Pancreas (tissue), 10 donors: ENCODE data around the gene PRKAB1. TPM values are rescaled to one million over a fixed set of nuclear protein-coding genes. Genes with fewer than 3 reads are reported as not detected.
"Not testable (repeated sequence)": the region's sequence is repeated elsewhere in the genome, so short reads cannot be mapped to it uniquely, and the experiment has no call there.

Source experiments
- ATAC-seq, 4 donors: fragments of 200-7000 bp; cut with Tn5 transposase; one replicate each; pipeline versions ENCODE4 v1.8.0 to v1.9.1; 2020; ENCODE audit warnings: mild to moderate bottlenecking in 4 of 4, moderate library complexity in 4 of 4
- DNase-seq, 6 donors: peaks; one replicate each; pipeline ENCODE4 v3.0.0-alpha.2; 2020
- FAIRE-seq: peaks from 2 replicates; lab custom pipeline; 2012; peaks lifted over from hg19 to GRCh38; lab: Jason Lieb, UNC
- H3K27ac ChIP-seq, 4 donors: fragments of 200-600 bp; sonication (generic); 1 replicate in 3 of 4; 2 replicates in 1 of 4; pipeline versions ENCODE4 v1.5.0 to v1.8.0; 2020
- H3K27me3 ChIP-seq, 4 donors: fragments of 200-600 bp; one replicate each; pipeline ENCODE4 v1.8.0; 2021
- H3K36me3 ChIP-seq, 3 donors: fragments of 200-600 bp; sonication (generic) in 1 of 3; one replicate each; pipeline versions ENCODE4 v1.5.0 to v1.8.0; 2020 to 2021
- H3K4me1 ChIP-seq, 3 donors: fragments of 200-600 bp; one replicate each; pipeline ENCODE4 v1.8.0; 2021
- H3K4me3 ChIP-seq, 4 donors: fragments of 200-600 bp; sonication (generic) in 2 of 4; one replicate each; pipeline versions ENCODE4 v1.5.0 to v1.8.0; 2020 to 2021
- H3K9me3 ChIP-seq, 4 donors: fragments of 200-600 bp; one replicate each; pipeline ENCODE4 v1.8.0; 2021
- CTCF ChIP-seq, 4 donors: fragments of 200-600 bp; sonication (generic) in 3 of 4; IDR thresholded peaks; one replicate each; pipeline versions ENCODE4 v1.5.0 to v1.8.0; 2021; ENCODE audit warnings: antibody characterized with exemption in 4 of 4
- WGBS, 2 donors: extraction: QIAGEN DNeasy Blood & Tissue Kit; methylation state at CpG; one replicate each; pipeline ENCODE4 v1.1.7; 2013; 5-methylcytosine and 5-hydroxymethylcytosine counted together
- intact Hi-C, 3 donors: fragments of 100-400 bp; cut with DNase I; formaldehyde crosslinking; loops; one replicate each; pipeline versions ENCODE4 v1.11.1 to v1.14.2; 2022
- polyA plus RNA-seq, 2 donors: library from polyadenylated mRNA; stranded (reverse); fragments of 200-250 nt; gene quantifications; one replicate each; pipeline ENCODE4 v1.2.3, GENCODE V29; 2013
- total RNA-seq, 6 donors: library from RNA; stranded (reverse); fragmentation: NEBNext Ultra II Directional in 4 of 6; extraction: Animal tissue kit (Norgen Biotek cat#: 25700) in 4 of 6; gene quantifications; one replicate each; pipeline versions ENCODE4 v1.2.1 to v1.2.4, GENCODE V29; 2021 to 2023
- donor health status: healthy with polysubstance abuse.
- donor health status: DM: no; HTN: no; CAD: no; lungs with moderate emphysema.
- donor health status: DM: no; HTN: no; CAD: no.
- donor health status: control.
- donor health status: control.
- donor health status: Bipolar disorder and iron deficiency.
- donor health status: DM: yes; HTN: yes; CAD: no.
- donor health status: DM: no; HTN: no; CAD: no.
- donor health status: DM: no; HTN: no; CAD: no.
- donor health status: DM: yes; HTN: yes; CAD: no.

PRKAB1 gene
- total and polyA plus RNA-seq, 8 donors = 12.4 to 38.2 (median 20.5) TPM

GRCh38 chr12:119699199-119699760, 31.3 kb downstream of the PRKAB1 start:
- no peaks in the 10 kb centered on the region for H3K9me3 ChIP-seq
- H3K27me3 ChIP-seq = no peaks in the 10 kb centered on the region
- intact Hi-C loops = no loop called here
- no peak overlapping the region for H3K4me3 ChIP-seq
- no peak for FAIRE-seq
- no peak overlapping the region for H3K27ac ChIP-seq
- DNase-seq = no peak
- ATAC-seq = no peak
- no peak for TF ChIP-seq CTCF (IDR thresholded peaks at IDR 0.05)
- H3K36me3 ChIP-seq = no peaks in the 10 kb centered on the region
- peaks cover 0 to 3% (median 2%) of the 10 kb centered on the region in 3 donors for H3K4me1 ChIP-seq
- WGBS, 2 donors = 95 to 96% methylated on average over 11 of the region's 11 CpGs

- H3K36me3 ChIP-seq = no peaks in the 10 kb centered on the region
- TF ChIP-seq CTCF (IDR thresholded peaks at IDR 0.05) = no peak
- peaks cover 0 to under 1% (median 0%) of the 10 kb centered on the region in 3 donors for H3K4me1 ChIP-seq
- no peak overlapping the region for H3K27ac ChIP-seq
- ATAC-seq = no peak
- H3K4me3 ChIP-seq = no peak overlapping the region
- no peaks in the 10 kb centered on the region for H3K9me3 ChIP-seq
- H3K27me3 ChIP-seq = no peaks in the 10 kb centered on the region
- 97 to 98% methylated on average over 6 of the region's 6 CpGs for WGBS, 2 donors
- intact Hi-C loops = no loop called here
- no peak for FAIRE-seq
- DNase-seq = no peak
Observed at GRCh38 chr12:119700078-119700477, 32.1 kb downstream of the PRKAB1 start.

- Histone ChIP-seq H3K4me3 (no peak overlapping the region), H3K9me3 (no peaks in the 10 kb centered on the region), H3K36me3 (no peaks in the 10 kb centered on the region), H3K27me3 (no peaks in the 10 kb centered on the region), H3K27ac (no peak overlapping the region), H3K4me1 (no peaks in the 10 kb centered on the region)
- TF ChIP-seq CTCF (IDR thresholded peaks at IDR 0.05) = no peak
- DNase-seq (no peak), FAIRE-seq (no peak), ATAC-seq (no peak)
- WGBS, 2 donors = 92 to 93% methylated on average over 16 of the region's 16 CpGs
- intact Hi-C loops = no loop called here
Observed at GRCh38 chr12:119704065-119704747, 36.3 kb downstream of the PRKAB1 start.

GRCh38 chr12:119705182-119705581, 37.2 kb downstream of the PRKAB1 start:
- H3K4me3 ChIP-seq = no peak overlapping the region
- DNase-seq (no peak), FAIRE-seq (no peak), ATAC-seq (no peak)
- intact Hi-C loops = no loop called here
- TF ChIP-seq CTCF (IDR thresholded peaks at IDR 0.05) = no peak
- 91 to 96% methylated on average over 7 of the region's 7 CpGs for WGBS, 2 donors
- H3K9me3 ChIP-seq = no peaks in the 10 kb centered on the region
- H3K4me1 ChIP-seq = no peaks in the 10 kb centered on the region
- H3K36me3 ChIP-seq = no peaks in the 10 kb centered on the region
- no peak overlapping the region for H3K27ac ChIP-seq
- H3K27me3 ChIP-seq = no peaks in the 10 kb centered on the region

GRCh38 chr12:119706427-119706826, 38.5 kb downstream of the PRKAB1 start:
- H3K4me1 ChIP-seq, H3K27me3 ChIP-seq, DNase-seq, H3K4me3 ChIP-seq, H3K27ac ChIP-seq, intact Hi-C loops, H3K9me3 ChIP-seq, H3K36me3 ChIP-seq, FAIRE-seq, ATAC-seq: not testable (repeated sequence)
- WGBS, 2 donors = 79 to 97% methylated on average over 1 of the region's 1 CpG
